HEK293 (cell line): Measurements from ENCODE around the gene NDRG3.

Source experiments
- CTCF ChIA-PET: fragments of 350-600 bp; formaldehyde crosslinking; extraction: SDS; loops from one replicate; lab custom pipeline; 2021; ENCODE audit warnings: antibody characterized with exemption; lab: Yijun Ruan, JAX
- POLR2A ChIA-PET: fragments of 300-600 bp; formaldehyde crosslinking; extraction: SDS; loops from one replicate; lab custom pipeline; 2020; ENCODE audit warnings: antibody characterized with exemption, inconsistent platforms; lab: Yijun Ruan, JAX
- H3K27ac ChIP-seq: fragments of 200-500 bp; sonication (Bioruptor generic); 2 replicates; pipeline ENCODE4 v1.5.1; 2014; ENCODE audit warnings: low read depth, low read length, control low read depth, inconsistent platforms; ENCODE audit errors: extremely low read depth
- H3K36me3 ChIP-seq, 2 experiments: fragments of 200-500 bp in 1 of 2; sonication (Bioruptor generic) in 1 of 2; 1 replicate in 1 of 2; 2 replicates in 1 of 2; pipeline ENCODE4 v1.5.1; 2014 to 2017; ENCODE audit warnings: inconsistent platforms in 2 of 2, low read length in 2 of 2; ENCODE audit not compliant: control insufficient read depth in 2 of 2, insufficient read depth in 1 of 2
- H3K4me1 ChIP-seq: fragments of 200-500 bp; sonication (Bioruptor generic); 2 replicates; pipeline ENCODE4 v1.5.1; 2014; ENCODE audit warnings: mild to moderate bottlenecking, low read length, inconsistent platforms; ENCODE audit not compliant: control insufficient read depth, insufficient read depth
- H3K4me3 ChIP-seq: 2 replicates; pipeline ENCODE4 v1.5.1; 2011; ENCODE audit warnings: low read depth, mild to moderate bottlenecking, control low read depth, low read length, moderate library complexity
- H3K9me3 ChIP-seq: fragments of 200-500 bp; sonication (Bioruptor generic); 2 replicates; pipeline ENCODE4 v1.5.1; 2014; ENCODE audit warnings: low read depth, low read length, inconsistent platforms; ENCODE audit not compliant: control insufficient read depth, insufficient read depth
- ATF2 ChIP-seq: fragments of 450-650 bp; formaldehyde crosslinking; IDR thresholded peaks from 2 replicates; pipeline ENCODE4 v1.5.1; 2016; ENCODE audit warnings: missing biosample characterization, missing genetic modification characterization, low read depth
- KLF17 ChIP-seq: fragments of 450-650 bp; formaldehyde crosslinking; IDR thresholded peaks from 2 replicates; pipeline ENCODE4 v1.5.1; 2016; ENCODE audit warnings: missing biosample characterization, missing genetic modification characterization
- MEIS1 ChIP-seq: sonication (generic); formaldehyde crosslinking; IDR thresholded peaks from 2 replicates; pipeline ENCODE4 v1.8.1; 2022; ENCODE audit warnings: missing genetic modification reagents, mild to moderate bottlenecking, borderline replicate concordance
- YY2 ChIP-seq: fragments of 450-650 bp; formaldehyde crosslinking; IDR thresholded peaks from 2 replicates; pipeline ENCODE4 v1.5.1; 2016; ENCODE audit warnings: missing biosample characterization, missing genetic modification characterization
- ZNF19 ChIP-seq: fragments of 450-650 bp; formaldehyde crosslinking; IDR thresholded peaks from 2 replicates; pipeline ENCODE4; 2016; ENCODE audit warnings: missing biosample characterization, missing genetic modification characterization, low read depth
- ZNF221 ChIP-seq: fragments of 450-650 bp; formaldehyde crosslinking; IDR thresholded peaks from 2 replicates; pipeline ENCODE4 v1.5.1; 2017; ENCODE audit warnings: missing biosample characterization, missing genetic modification characterization, borderline replicate concordance
- ZNF302 ChIP-seq: fragments of 450-650 bp; formaldehyde crosslinking; IDR thresholded peaks from 2 replicates; pipeline ENCODE4 v1.5.1; 2016; ENCODE audit warnings: missing biosample characterization, missing genetic modification characterization, low read depth
- ZNF544 ChIP-seq: fragments of 450-650 bp; formaldehyde crosslinking; IDR thresholded peaks from 2 replicates; pipeline ENCODE4 v1.5.0; 2017; ENCODE audit warnings: missing biosample characterization, missing genetic modification characterization
- ZNF600 ChIP-seq: fragments of 450-650 bp; formaldehyde crosslinking; IDR thresholded peaks from 2 replicates; pipeline ENCODE4 v1.5.1; 2016; ENCODE audit warnings: missing biosample characterization, missing genetic modification characterization
- ZNF626 ChIP-seq: fragments of 450-650 bp; sonication (Bioruptor Pico); formaldehyde crosslinking; IDR thresholded peaks from 2 replicates; pipeline ENCODE4 v1.5.1; 2018; ENCODE audit warnings: missing biosample characterization, missing genetic modification characterization, inconsistent platforms
- ZNF664 ChIP-seq: fragments of 450-650 bp; formaldehyde crosslinking; IDR thresholded peaks from 2 replicates; pipeline ENCODE4 v1.5.1; 2016; ENCODE audit warnings: missing biosample characterization, missing genetic modification characterization
- ZNF792 ChIP-seq: fragments of 450-650 bp; formaldehyde crosslinking; IDR thresholded peaks from 2 replicates; pipeline ENCODE4 v1.5.1; 2016; ENCODE audit warnings: missing biosample characterization, missing genetic modification characterization
- ZSCAN5A ChIP-seq: fragments of 450-650 bp; formaldehyde crosslinking; IDR thresholded peaks from 2 replicates; pipeline ENCODE4 v1.5.1; 2016; ENCODE audit warnings: missing biosample characterization, missing genetic modification characterization
- TF ChIP-seq, protein P1 (sequence below): fragments of 450-650 bp; formaldehyde crosslinking; IDR thresholded peaks from 2 replicates; pipeline ENCODE4 v1.5.1; 2017; ENCODE audit warnings: missing biosample characterization, missing genetic modification characterization
- TF ChIP-seq, protein P2 (sequence below): fragments of 450-650 bp; IDR thresholded peaks from 2 replicates; pipeline ENCODE4 v1.5.1; 2018; ENCODE audit warnings: missing biosample characterization, missing genetic modification characterization

NDRG3 gene

DNA sequence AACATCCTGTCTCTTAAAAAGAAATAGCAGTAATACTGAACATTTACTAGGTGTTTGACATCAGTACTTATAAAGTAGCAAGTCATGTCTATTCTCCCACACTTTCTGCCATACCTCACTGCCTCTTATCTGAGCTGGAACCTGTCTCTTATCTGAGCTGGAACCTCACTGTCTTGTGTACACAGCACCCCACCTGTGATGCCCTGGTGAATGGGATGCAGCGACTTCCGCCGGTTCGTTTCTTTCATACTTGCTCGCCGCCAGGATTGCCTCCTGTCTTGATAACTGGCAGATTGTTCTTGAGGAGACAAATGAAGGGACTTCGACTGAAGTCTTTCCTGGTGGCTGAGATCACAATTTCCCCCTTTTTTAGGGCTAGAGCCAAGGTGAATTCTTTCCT lies 24.8 kb upstream of the NDRG3 start:
- peaks cover 20 to 50% of the 10 kb centered on the region in 2 experiments; a peak in 2 of 3 replicates for H3K36me3 ChIP-seq
- no peak for TF ChIP-seq YY2 (tag by site-specific recombination)
- no peak for TF ChIP-seq ZNF19 (tag by site-specific recombination)
- TF ChIP-seq ZNF544, result no peak
- TF ChIP-seq ZNF626, result no peak
- TF ChIP-seq, all 188 proteins: peak for 0
- H3K9me3 ChIP-seq, result no peaks in the 10 kb centered on the region
- POLR2A ChIA-PET, result interaction anchor here (0.5 kb wide), 2 partner anchors 113 to 803 kb away, joined by 3 read pairs; no protein-coding TSS in a partner anchor
- no peak overlapping the region for H3K27ac ChIP-seq
- peaks cover 4% of the 10 kb centered on the region; the same call in 1 of the 2 replicates for H3K4me1 ChIP-seq
- no peak overlapping the region for H3K4me3 ChIP-seq
- CTCF ChIA-PET, result interaction anchor here (1.4 to 1.7 kb wide), 2 partner anchors 16 to 93 kb away, joined by 5 to 8 read pairs; a partner anchor contains a TSS

DNA sequence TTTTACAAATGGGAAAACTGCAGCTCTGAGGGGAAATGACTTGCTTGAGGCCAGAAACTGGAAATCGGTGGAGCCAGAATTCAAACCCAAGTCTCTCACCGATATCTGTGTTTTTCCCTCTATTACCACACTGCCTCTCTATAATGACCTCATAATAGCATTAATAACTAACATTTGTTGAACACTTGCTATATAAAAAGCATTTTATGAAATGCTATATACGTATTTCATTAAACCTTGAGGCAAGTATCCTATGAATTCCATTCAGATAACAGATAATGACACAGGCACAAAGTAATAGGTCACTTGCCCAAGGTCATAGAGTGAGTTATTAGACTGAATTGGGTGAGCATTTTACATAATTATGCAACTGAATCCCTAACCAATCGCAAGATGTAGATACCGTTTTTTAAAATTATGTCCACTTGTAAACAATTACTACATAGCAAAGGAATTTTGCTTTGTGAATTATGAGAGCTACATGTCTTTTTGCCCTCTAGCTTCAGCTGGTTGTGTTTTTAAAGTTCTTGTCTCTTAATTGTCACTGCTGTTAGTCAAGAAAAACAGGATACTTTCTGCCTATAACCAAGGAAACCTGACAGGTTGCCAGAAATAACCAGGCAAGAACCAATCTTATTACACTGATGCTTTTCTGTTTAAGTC lies 23.0 kb upstream of the NDRG3 start:
- H3K4me3 ChIP-seq, result no peak overlapping the region
- H3K36me3 ChIP-seq, result peaks cover 31 to 58% of the 10 kb centered on the region in 2 experiments; a peak in 2 of 3 replicates
- H3K4me1 ChIP-seq, result peaks cover 4% of the 10 kb centered on the region; the same call in 1 of the 2 replicates
- TF ChIP-seq ZSCAN5A (tag by site-specific recombination) (no peak), MEIS1 (CRISPR knock-in tag) (no peak), ZNF664 (tag by site-specific recombination) (peak; percentile 79), KLF17 (no peak), ATF2 (0 out of 2 replicates have a peak, but pooled peaks have one; percentile 11), ZNF600 (tag by site-specific recombination) (no peak), ZNF221 (tag by site-specific recombination) (no peak), ZNF19 (tag by site-specific recombination) (no peak), ZNF302 (tag by site-specific recombination) (no peak), ZNF792 (tag by site-specific recombination) (no peak)
- TF ChIP-seq, protein P1, sequence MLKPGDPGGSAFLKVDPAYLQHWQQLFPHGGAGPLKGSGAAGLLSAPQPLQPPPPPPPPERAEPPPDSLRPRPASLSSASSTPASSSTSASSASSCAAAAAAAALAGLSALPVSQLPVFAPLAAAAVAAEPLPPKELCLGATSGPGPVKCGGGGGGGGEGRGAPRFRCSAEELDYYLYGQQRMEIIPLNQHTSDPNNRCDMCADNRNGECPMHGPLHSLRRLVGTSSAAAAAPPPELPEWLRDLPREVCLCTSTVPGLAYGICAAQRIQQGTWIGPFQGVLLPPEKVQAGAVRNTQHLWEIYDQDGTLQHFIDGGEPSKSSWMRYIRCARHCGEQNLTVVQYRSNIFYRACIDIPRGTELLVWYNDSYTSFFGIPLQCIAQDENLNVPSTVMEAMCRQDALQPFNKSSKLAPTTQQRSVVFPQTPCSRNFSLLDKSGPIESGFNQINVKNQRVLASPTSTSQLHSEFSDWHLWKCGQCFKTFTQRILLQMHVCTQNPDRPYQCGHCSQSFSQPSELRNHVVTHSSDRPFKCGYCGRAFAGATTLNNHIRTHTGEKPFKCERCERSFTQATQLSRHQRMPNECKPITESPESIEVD (tag by site-specific recombination), result peak; percentile 43; the same call in 1 of the 2 replicates
- TF ChIP-seq, protein P2, sequence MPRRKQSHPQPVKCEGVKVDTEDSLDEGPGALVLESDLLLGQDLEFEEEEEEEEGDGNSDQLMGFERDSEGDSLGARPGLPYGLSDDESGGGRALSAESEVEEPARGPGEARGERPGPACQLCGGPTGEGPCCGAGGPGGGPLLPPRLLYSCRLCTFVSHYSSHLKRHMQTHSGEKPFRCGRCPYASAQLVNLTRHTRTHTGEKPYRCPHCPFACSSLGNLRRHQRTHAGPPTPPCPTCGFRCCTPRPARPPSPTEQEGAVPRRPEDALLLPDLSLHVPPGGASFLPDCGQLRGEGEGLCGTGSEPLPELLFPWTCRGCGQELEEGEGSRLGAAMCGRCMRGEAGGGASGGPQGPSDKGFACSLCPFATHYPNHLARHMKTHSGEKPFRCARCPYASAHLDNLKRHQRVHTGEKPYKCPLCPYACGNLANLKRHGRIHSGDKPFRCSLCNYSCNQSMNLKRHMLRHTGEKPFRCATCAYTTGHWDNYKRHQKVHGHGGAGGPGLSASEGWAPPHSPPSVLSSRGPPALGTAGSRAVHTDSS (tag by site-specific recombination), result no peak
- no peaks in the 10 kb centered on the region for H3K9me3 ChIP-seq
- no peak overlapping the region for H3K27ac ChIP-seq
- ChIA-PET POLR2A (no interaction called here), CTCF (interaction anchor here (0.6 to 1.7 kb wide), 6 partner anchors 12 to 156 kb away, joined by 3 to 8 read pairs (median 4); a partner anchor contains a TSS)
